ENCODE measurements around the gene SLC39A9.

DNA sequence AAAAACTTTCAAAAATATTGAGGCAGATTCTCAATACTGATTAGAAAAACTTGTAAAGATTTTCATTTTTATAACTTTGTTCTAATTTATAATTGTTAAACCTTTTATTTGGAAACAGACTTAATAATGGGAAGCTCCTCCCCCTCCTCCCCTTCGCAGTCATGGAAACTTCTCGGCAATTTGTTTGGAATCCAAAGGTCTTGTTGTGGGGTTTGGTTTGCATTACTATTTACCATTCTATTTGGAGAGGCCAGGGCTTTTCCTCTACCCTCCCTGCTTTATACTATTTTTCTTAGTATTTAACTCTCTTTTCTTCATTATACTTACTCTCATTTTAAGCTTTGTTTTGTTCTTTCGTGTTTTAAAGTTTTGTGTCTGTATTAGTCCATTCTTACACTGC, 6.0 kb downstream of the SLC39A9 start:
- TF ChIP-seq, protein P1, sequence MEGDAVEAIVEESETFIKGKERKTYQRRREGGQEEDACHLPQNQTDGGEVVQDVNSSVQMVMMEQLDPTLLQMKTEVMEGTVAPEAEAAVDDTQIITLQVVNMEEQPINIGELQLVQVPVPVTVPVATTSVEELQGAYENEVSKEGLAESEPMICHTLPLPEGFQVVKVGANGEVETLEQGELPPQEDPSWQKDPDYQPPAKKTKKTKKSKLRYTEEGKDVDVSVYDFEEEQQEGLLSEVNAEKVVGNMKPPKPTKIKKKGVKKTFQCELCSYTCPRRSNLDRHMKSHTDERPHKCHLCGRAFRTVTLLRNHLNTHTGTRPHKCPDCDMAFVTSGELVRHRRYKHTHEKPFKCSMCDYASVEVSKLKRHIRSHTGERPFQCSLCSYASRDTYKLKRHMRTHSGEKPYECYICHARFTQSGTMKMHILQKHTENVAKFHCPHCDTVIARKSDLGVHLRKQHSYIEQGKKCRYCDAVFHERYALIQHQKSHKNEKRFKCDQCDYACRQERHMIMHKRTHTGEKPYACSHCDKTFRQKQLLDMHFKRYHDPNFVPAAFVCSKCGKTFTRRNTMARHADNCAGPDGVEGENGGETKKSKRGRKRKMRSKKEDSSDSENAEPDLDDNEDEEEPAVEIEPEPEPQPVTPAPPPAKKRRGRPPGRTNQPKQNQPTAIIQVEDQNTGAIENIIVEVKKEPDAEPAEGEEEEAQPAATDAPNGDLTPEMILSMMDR (IDR thresholded peaks at IDR 0.05 in 4 of 5, conservative IDR thresholded peaks at IDR 0.05 in 1 of 5): no peak
- no peak for TF ChIP-seq POLR2A (IDR thresholded peaks at IDR 0.05)

Measured in gastrocnemius medialis (tissue), 4 donors.